Liver (tissue), 3 donors: ENCODE results near the gene BTBD19.
"Not testable (repeated sequence)": the region's sequence is repeated elsewhere in the genome, so short reads cannot be mapped to it uniquely, and the experiment has no call there.

Source experiments
- CTCF ChIP-seq: fragments of 150-350 bp; IDR thresholded peaks from 2 replicates; pipeline ENCODE4 v1.5.1; 2017; ENCODE audit warnings: improper control_type of control experiment, low read depth, low read length; ENCODE audit not compliant: missing input control
- GABPA ChIP-seq, 2 donors: IDR thresholded peaks in 1 of 2; conservative IDR thresholded peaks in 1 of 2; 2 replicates each; pipeline ENCODE4 v1.6.1; 2016; ENCODE audit warnings: antibody characterized with exemption in 2 of 2, mild to moderate bottlenecking in 1 of 2, moderate library complexity in 1 of 2
- MAX ChIP-seq: IDR thresholded peaks from 2 replicates; pipeline ENCODE4 v1.6.1; 2016; ENCODE audit warnings: antibody characterized with exemption
- NR2F2 ChIP-seq: IDR thresholded peaks from 2 replicates; pipeline ENCODE4 v1.6.1; 2016; ENCODE audit warnings: antibody characterized with exemption
- RAD21 ChIP-seq, 2 donors: IDR thresholded peaks; 2 replicates each; pipeline ENCODE4 v1.6.1; 2016; ENCODE audit warnings: antibody characterized with exemption in 2 of 2, mild to moderate bottlenecking in 2 of 2
- REST ChIP-seq: IDR thresholded peaks from 2 replicates; pipeline ENCODE4 v1.6.1; 2016; ENCODE audit warnings: antibody characterized with exemption, mild to moderate bottlenecking
- RXRA ChIP-seq, 2 donors: IDR thresholded peaks; 2 replicates each; pipeline ENCODE4 v1.6.1; 2017 to 2018; ENCODE audit warnings: antibody characterized with exemption in 2 of 2, mild to moderate bottlenecking in 1 of 2
- SP1 ChIP-seq: IDR thresholded peaks from 2 replicates; pipeline ENCODE4 v1.6.1; 2018; ENCODE audit warnings: antibody characterized with exemption, mild to moderate bottlenecking
- TAF1 ChIP-seq: conservative IDR thresholded peaks from 2 replicates; pipeline ENCODE4 v1.6.1; 2016; ENCODE audit warnings: antibody characterized with exemption, mild to moderate bottlenecking
- YY1 ChIP-seq: IDR thresholded peaks from 2 replicates; pipeline ENCODE4 v1.6.1; 2016; ENCODE audit warnings: antibody characterized with exemption, mild to moderate bottlenecking
- donor health status: healthy.
- donor health status: healthy.

GRCh38 chr1:44766421-44766820 is 41.9 kb upstream of the BTBD19 start:
- TF ChIP-seq MAX; TAF1; CTCF; REST; NR2F2; YY1; RAD21 (IDR thresholded peaks at IDR 0.05); GABPA (IDR thresholded peaks at IDR 0.05 in 1 of 2, conservative IDR thresholded peaks at IDR 0.05 in 1 of 2); RXRA (IDR thresholded peaks at IDR 0.05); SP1: not testable (repeated sequence)
